ENCODE results near the gene RAD21L1.
"Not testable (repeated sequence)": the region's sequence is repeated elsewhere in the genome, so short reads cannot be mapped to it uniquely, and the experiment has no call there.

The RAD21L1 gene

GRCh38 chr20:1199964-1200363 lies 25.9 kb upstream of the RAD21L1 start:
- DNase-seq (ENCODE audit: low read depth) = no peak

DNA sequence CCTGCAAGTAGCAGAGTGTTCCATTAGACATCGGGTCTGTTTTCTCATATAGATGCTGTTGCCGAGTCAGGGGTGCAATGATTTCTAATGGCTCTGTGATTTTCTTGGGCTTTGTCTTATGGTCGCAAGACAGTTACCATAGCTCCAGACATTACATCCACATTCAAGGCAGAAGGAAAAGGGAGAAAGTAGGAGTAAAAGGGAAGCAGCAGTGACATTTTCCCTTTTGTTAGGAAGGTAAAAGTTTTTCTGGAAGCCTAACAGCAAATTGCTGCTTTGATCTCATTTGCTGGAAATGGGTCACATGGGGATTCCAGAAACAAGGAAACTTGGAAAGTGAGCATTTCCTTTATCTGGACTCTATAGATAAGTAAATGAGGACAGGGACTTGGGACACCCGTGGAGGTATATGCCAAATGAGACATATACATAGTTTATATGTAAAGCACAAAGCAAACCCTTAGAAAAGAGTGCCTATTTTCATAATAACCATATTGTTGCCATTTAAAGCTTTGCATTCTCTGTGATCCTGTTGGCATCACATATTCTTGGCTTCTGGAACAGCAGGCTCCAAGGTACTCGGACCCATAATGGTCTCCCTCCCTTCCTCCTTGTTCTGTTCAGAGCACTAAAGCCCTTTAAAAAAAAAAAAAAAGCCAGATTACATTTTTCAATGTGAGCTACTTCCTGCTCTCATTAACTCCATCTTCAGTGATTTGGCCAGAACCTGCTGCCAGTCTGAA lies 22.9 kb upstream of the RAD21L1 start, which contains the start of gene C20orf202:
C20orf202 (plus strand) TSS at position 693 of the 743 bp plus-strand sequence. CDS start 132 bp downstream, outside the sequence.
- no peak for DNase-seq (ENCODE audit: low read depth)

DNA sequence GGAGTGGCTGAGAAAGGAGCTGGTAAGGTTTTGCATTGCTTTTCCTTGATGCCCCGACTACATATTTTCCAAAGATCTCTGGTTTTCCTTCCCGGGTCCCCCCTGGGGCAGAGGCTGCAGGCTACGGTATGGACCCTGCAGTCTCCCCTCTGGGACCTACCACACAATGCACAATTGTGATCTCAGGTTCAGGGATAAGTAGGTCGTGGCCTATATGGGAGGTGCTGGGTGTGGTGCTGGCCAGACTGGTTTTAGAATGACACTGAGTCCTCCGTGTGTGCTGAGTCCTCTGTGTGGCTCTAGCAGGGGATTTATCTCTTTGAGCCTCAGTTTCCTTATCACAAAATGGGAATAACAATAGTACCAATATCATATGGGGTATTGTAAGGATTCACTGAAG lies 22.2 kb upstream of the RAD21L1 start:
- DNase-seq (ENCODE audit: low read depth) = no peak

GRCh38 chr20:1204113-1204512 lies 21.7 kb upstream of the RAD21L1 start:
- DNase-seq (ENCODE audit: low read depth) = no peak

GRCh38 chr20:1204576-1204975 lies 21.3 kb upstream of the RAD21L1 start:
- DNase-seq (ENCODE audit: low read depth) = no peak

DNA sequence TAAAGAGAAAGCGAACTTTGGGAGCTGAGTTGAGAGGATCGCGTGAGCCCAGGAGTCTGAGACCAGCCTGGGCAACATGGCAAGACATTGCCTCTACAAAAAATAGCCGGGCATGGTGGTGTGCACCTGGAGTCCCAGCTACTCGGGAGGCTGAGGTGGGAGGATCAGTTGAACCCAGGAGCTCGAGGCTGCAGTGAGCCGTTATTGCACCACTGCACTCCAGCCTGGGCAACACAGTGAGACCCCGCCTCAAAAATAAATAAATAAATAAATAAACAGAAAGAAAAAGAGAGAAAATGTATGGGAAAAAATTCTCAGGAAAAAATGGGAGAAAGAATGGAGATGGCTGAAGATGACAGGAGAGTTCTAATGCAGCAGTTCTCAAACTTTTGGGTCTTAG lies 20.0 kb upstream of the RAD21L1 start:
- DNase-seq (ENCODE audit: low read depth) = no peak

DNA sequence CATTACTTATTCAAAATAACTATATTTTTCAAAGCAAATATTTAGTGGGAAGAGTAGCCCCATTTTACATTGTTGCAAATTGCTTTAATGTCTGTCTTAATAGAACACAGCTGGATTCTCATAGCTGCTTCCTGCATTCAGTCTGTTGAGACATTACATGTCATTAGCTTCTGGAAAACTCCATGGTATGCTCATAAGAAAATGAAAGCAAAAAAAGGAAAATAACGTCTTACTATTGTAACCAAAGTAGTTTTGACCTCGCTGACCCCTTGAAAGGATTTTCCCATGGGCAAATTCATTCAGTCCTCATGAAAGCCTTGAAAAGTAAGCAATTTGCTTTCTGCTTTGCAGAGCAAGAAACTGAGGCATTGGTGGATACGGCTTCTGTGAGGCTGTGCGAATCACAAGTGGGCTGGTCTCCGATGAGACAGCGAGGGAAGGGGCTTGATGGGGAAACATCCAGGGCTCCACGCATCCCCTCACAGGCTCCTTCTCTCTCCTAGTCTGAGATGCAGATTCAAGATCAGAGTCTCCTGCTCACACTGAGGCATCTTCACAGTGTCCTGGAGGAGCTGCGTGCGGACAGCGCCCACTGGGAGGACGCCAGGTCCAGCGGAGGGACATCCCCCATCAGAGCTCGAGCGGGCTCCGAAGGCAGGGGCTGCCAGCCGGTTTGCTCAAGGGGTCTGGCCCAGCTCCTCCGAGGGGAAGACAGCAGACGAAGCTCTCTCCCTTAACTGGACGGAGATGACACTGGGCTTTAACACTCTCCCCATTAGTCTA lies 19.3 kb upstream of the RAD21L1 start:
- DNase-seq (ENCODE audit: low read depth) = no peak

- DNase-seq (ENCODE audit: low read depth) = no peak
Observed at GRCh38 chr20:1207293-1207878, 18.5 kb upstream of the RAD21L1 start.

DNA sequence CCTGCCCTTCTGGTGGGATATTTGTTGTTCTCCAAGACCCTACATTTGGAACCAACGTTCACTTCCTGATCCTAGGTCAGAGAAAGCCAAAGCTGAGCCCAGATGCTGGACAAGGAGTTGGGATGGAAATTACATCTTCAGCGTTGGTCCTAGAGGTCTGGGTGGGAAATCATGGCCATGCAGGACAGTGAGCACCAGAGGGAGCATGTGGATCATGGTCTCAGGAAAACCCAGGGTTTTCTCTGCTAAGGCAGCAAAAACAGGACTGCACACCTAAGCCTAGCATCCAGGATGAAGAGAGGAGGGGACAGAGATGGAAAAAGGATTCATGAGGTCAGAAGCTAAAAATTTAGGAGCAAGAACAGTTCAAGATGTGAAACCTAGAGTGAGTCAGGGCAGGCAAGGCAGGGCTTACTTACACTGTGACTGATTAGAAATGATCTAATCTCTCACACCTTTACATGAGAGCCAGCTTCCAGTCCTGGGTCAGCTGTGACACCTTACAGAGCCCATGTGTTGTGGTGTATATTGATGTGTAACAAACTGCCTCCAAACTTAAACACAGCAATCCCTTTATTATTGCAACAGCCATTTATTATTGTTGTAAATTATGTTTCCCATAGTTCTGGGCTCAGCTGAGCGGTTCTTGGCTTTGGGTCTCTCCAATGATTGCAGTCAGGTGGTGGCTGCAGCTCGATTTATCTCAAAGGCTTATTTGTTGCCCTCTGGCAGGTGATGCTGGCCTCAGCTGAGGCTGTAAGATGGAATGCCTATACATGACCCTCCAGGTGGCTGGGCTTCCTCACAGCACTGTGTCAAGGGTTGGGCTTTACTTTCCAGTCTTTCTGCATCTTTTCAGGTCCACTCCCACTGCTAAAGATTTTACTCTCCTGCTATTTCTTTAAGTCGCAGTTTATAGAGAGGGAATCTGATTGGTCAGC lies 16.1 kb upstream of the RAD21L1 start:
- DNase-seq (ENCODE audit: low read depth) = peak; percentile 38

DNA sequence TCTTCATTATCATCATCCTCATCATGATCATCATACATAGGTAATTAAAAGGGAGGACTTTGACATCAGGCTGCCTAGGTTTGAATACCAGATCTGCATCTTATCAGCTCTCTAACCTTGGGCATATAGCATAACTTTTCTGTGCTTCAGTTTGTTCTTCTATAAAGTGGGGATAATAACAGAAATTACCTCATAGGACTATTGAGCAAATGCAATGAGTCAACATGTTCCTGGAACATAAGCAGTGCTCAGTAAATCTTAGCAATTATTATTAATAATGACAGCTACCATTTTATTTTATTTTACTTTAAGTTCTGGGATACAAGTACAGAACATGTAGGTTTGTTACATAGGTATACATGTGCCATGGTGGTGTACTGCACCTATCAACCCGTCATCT lies 15.3 kb upstream of the RAD21L1 start:
- peak; percentile 59 for DNase-seq (ENCODE audit: low read depth)

DNA sequence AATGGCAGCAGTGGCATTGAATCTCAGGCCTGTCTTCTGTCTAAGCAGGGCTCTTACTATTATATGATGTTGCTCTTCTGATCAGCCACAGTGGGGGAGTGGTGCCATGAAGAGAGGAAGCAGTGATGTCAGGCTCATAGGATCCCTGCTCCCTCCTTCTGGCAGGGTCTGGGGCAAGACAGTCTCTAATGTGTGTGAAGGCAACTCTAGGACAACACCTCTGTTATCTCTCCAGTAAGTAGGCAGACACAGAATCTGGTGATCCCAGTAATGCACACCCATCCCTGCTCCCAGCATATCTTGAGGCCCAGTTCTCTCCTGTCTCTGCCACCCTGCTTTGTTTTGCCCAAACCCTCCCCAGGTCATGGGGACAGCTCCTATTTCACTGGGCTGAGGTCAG lies 13.8 kb upstream of the RAD21L1 start:
- no peak for DNase-seq (ENCODE audit: low read depth)

DNA sequence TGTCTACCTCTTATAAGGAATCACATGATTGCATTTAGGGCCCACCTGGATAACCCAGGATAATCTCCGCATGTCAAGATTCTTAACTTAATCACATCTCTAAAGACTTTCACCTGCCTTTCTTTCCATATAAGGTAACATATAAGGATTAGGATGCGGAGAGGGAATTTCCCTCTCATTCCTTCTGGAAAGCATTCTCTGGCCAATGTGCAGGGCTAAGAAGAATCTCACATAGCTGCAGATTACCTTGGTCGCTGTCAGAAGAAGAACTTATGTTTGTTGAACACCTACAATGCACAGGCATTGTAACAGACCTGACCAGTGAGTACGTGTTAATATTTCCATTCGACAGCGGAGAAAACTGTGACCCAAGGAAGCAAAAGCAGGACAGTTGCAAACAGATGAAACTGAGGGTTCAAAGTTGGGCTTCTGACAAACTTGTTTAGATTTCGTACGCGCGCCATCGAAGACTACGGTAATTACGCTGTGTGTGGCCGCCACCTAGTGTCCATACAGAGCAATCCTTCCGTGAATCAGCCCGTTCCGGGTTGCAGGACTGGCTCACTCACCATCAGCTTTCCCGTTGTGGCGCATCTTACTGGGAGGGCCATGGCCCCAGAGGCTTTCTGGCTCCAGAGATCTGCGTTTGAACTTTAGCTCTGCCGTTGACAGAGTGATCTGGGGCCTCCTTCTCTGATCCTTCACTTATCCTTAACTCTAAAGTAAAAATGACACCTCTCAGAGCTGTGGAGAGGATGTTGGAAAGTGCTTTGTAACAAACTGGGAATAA lies 13.0 kb upstream of the RAD21L1 start:
- DNase-seq (ENCODE audit: low read depth) = peak; percentile 79

DNA sequence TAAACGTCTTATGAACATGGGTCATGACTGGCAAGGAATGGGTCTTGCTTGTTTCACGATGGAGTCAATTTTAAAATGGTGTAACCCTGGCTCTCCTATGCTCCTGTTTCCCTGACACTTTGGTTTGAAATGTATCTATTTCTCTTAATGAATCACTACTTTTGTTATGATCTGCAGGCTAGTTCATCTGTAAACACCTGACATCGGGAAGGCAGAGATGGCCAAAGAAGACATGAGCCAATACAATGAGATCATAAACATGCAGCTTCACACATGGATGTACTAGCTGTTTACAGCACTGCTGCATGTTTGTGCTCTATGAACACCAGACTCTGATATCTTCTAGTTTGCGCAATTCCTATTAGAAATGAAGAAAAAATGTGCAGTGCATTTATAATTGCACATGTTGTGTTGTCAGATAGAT lies 11.0 kb upstream of the RAD21L1 start:
- DNase-seq (ENCODE audit: low read depth) = peak; percentile 60

- DNase-seq (ENCODE audit: low read depth) = no peak
Observed at GRCh38 chr20:1215386-1216170, 10.3 kb upstream of the RAD21L1 start.

DNA sequence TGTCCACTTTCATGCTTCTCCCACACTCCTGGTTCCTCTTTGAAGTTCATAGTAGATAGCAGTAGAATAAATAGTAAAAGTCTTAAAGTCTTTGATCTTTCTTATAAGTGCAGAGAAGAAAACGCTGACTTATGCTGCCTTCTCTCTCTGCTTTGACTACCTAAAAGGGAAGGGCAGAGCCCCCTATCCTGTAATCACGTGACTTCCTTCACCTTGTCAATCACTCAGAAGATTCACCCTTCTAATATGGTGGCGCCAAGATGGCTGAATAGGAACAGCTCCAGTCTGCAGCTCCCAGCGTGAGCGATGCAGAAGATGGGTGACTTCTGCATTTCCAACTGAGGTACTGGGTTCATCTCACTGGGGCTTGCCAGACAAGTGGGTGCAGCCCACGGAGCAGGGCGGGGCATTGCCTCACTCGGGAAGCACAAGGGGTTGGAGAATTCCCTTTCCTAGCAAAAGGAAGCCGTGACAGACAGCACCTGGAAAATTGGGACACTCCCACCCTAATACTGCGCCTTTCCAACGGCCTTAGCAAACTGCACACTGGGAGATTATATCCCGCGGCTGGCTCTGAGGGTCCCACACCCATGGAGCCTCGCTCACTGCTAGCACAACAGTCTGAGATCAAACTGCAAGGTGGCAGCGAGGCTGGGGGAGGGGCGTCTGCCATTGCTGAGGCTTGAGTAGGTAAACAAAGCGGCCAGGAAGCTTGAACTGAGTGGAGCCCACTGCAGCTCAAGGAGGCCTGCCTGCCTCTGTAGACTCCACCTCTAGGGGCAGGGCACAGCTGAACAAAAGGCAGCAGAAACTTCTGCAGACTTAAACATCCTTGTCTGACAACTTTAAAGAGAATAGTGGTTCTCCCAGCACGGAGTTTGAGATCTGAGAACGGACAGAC lies 9.1 kb upstream of the RAD21L1 start:
- DNase-seq (ENCODE audit: low read depth) = not testable (repeated sequence)

- not testable (repeated sequence) for DNase-seq (ENCODE audit: low read depth)
Observed at GRCh38 chr20:1222750-1223149, 3.1 kb upstream of the RAD21L1 start.

- no peak for DNase-seq (ENCODE audit: low read depth)
Observed at GRCh38 chr20:1224205-1224890, 1.5 kb upstream of the RAD21L1 start.

GRCh38 chr20:1225263-1225782 lies 521 bp upstream of the RAD21L1 start:
- no peak for DNase-seq (ENCODE audit: low read depth)
